Heart left ventricle (tissue), 16 donors: ENCODE results near the gene KCNH6. TPM values are rescaled to one million over a fixed set of nuclear protein-coding genes. Genes with fewer than 3 reads are reported as not detected.

ENCODE experiments used
- ATAC-seq, 4 donors: fragments of 200-7000 bp; cut with Tn5 transposase; one replicate each; pipeline ENCODE4 v1.9.1; 2020 to 2022; ENCODE audit warnings: moderate library complexity in 4 of 4, mild to moderate bottlenecking in 3 of 4, moderate number of reproducible peaks in 1 of 4
- DNase-seq, 5 donors: peaks; one replicate each; pipeline ENCODE4 v3.0.0-alpha.2; 2020
- H3K27ac ChIP-seq, 12 donors: fragments of 200-600 bp; sonication (generic) in 4 of 12; one replicate each; pipeline versions ENCODE4 v1.5.0 to v1.8.0; 2016 to 2022; ENCODE audit warnings: mild to moderate bottlenecking in 2 of 12
- H3K27me3 ChIP-seq, 9 donors: fragments of 200-600 bp; sonication (generic) in 2 of 9; one replicate each; pipeline versions ENCODE4 v1.5.1 to v1.8.0; 2016 to 2022; ENCODE audit warnings: mild to moderate bottlenecking in 3 of 9
- H3K36me3 ChIP-seq, 9 donors: fragments of 200-600 bp; sonication (generic) in 2 of 9; one replicate each; pipeline versions ENCODE4 v1.5.0 to v1.8.0; 2018 to 2022; ENCODE audit warnings: mild to moderate bottlenecking in 2 of 9
- H3K4me1 ChIP-seq, 12 donors: fragments of 200-600 bp; sonication (generic) in 4 of 12; one replicate each; pipeline versions ENCODE4 v1.5.0 to v1.8.0; 2016 to 2022; ENCODE audit warnings: mild to moderate bottlenecking in 3 of 12
- H3K4me3 ChIP-seq, 12 donors: fragments of 200-600 bp; sonication (generic) in 4 of 12; one replicate each; pipeline versions ENCODE4 v1.5.0 to v1.8.0; 2017 to 2022; ENCODE audit warnings: mild to moderate bottlenecking in 9 of 12, moderate library complexity in 4 of 12
- H3K9me3 ChIP-seq, 12 donors: fragments of 200-600 bp; sonication (generic) in 4 of 12; one replicate each; pipeline versions ENCODE4 v1.5.0 to v1.8.0; 2016 to 2022; ENCODE audit warnings: mild to moderate bottlenecking in 1 of 12
- POLR2A ChIP-seq, 2 donors: fragments of 450-650 bp; IDR thresholded peaks; one replicate each; pipeline ENCODE4 v1.6.1; 2017; ENCODE audit warnings: antibody characterized with exemption in 2 of 2, mild to moderate bottlenecking in 2 of 2, moderate library complexity in 2 of 2
- WGBS, 4 donors: extraction: QIAGEN DNeasy Blood & Tissue Kit in 2 of 4; methylation state at CpG; one replicate each; pipeline versions ENCODE4 v1.1.5 to v1.1.7; 2013 to 2018; 5-methylcytosine and 5-hydroxymethylcytosine counted together
- intact Hi-C, 10 donors: fragments of 100-400 bp; cut with DNase I; formaldehyde crosslinking; loops; one replicate each; pipeline versions ENCODE4 v1.11.1 to v1.14.2; 2022
- polyA plus RNA-seq, 2 donors: library from polyadenylated mRNA; stranded (reverse); fragments of 200-250 nt; gene quantifications; one replicate each; pipeline ENCODE4 v1.2.3, GENCODE V29; 2013
- total RNA-seq, 9 donors: library from RNA; depleted of rRNA in 2 of 9; stranded (reverse); fragments of >200 nt in 2 of 9; fragmentation: NEBNext Ultra II Directional in 3 of 9; extraction: Animal tissue kit (Norgen Biotek cat#: 25700) in 3 of 9; gene quantifications; one replicate each; pipeline versions ENCODE4 v1.1.0 to v1.2.4, GENCODE V29; 2016 to 2023
- TF ChIP-seq, protein P1 (sequence below), 12 donors: fragments of 200-600 bp; sonication (generic) in 4 of 12; IDR thresholded peaks; one replicate each; pipeline versions ENCODE4 v1.5.0 to v1.8.0; 2018 to 2022; ENCODE audit warnings: antibody characterized with exemption in 12 of 12, mild to moderate bottlenecking in 5 of 12
- donor health status: ischemic (EF 13 %, LVEDD 7.1; RV severe dilation, severe dysfunction).
- donor health status: healthy with polysubstance abuse.
- donor health status: DM: no; HTN: yes; CAD: no.
- donor health status: DM: no; HTN: no; CAD: no.
- donor health status: ischemic (EF 25% LVEDD 6.9; RV normal size, moderate dysfunction).
- donor health status: ischemic (EF 25% LVEDD 5.7; RV mildly dilated, moderate dysfunction).
- donor health status: healthy.
- donor health status: DM: yes; HTN: yes; CAD: no.
- donor health status: ischemic (EF 35%, LVEDD 5.7; RV mildly dilated, moderate dysfunction).
- donor health status: nonischemic (EF 11% LVEDD 7.7; RV severe dilation, severe dysfunction).
- donor health status: DM: yes; HTN: yes; CAD: no.
- donor health status: PGD.
- donor health status: ischemic (EF 29% LVEDD 5.4; RV normal size, mild dysfunction).
- donor health status: nonischemic (EF 23%, LVEDD 6.1; RV moderate dilation, normal function).

The KCNH6 gene
- total and polyA plus RNA-seq, 11 donors = 0.01 TPM; not detected in 10

- DNase-seq = no peak
- Histone ChIP-seq H3K36me3 (no peaks in the 10 kb centered on the region), H3K27ac (no peak overlapping the region), H3K4me1 (no peaks in the 10 kb centered on the region), H3K9me3 (no peaks in the 10 kb centered on the region), H3K4me3 (no peak overlapping the region), H3K27me3 (peaks cover 0 to 5% (median 0%) of the 10 kb centered on the region in 9 donors)
- TF ChIP-seq POLR2A (IDR thresholded peaks at IDR 0.05) = no peak
- TF ChIP-seq, protein P1, sequence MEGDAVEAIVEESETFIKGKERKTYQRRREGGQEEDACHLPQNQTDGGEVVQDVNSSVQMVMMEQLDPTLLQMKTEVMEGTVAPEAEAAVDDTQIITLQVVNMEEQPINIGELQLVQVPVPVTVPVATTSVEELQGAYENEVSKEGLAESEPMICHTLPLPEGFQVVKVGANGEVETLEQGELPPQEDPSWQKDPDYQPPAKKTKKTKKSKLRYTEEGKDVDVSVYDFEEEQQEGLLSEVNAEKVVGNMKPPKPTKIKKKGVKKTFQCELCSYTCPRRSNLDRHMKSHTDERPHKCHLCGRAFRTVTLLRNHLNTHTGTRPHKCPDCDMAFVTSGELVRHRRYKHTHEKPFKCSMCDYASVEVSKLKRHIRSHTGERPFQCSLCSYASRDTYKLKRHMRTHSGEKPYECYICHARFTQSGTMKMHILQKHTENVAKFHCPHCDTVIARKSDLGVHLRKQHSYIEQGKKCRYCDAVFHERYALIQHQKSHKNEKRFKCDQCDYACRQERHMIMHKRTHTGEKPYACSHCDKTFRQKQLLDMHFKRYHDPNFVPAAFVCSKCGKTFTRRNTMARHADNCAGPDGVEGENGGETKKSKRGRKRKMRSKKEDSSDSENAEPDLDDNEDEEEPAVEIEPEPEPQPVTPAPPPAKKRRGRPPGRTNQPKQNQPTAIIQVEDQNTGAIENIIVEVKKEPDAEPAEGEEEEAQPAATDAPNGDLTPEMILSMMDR (IDR thresholded peaks at IDR 0.05) = no peak
- no peak for ATAC-seq
- 72 to 87% (median 80%) methylated on average over 3 of the region's 3 CpGs for WGBS, 4 donors
- intact Hi-C loops = no loop called here
Measured at GRCh38 chr17:63512388-63512787, 10.8 kb upstream of the KCNH6 start.

- no peak for TF ChIP-seq POLR2A (IDR thresholded peaks at IDR 0.05)
- TF ChIP-seq, protein P1 (IDR thresholded peaks at IDR 0.05) = no peak
- H3K4me3 ChIP-seq = no peak overlapping the region
- no peaks in the 10 kb centered on the region for H3K4me1 ChIP-seq
- DNase-seq = no peak
- H3K36me3 ChIP-seq = no peaks in the 10 kb centered on the region
- peaks cover 0 to 5% (median 0%) of the 10 kb centered on the region in 9 donors for H3K27me3 ChIP-seq
- WGBS, 4 donors = 69 to 80% (median 77%) methylated on average over 7 of the region's 7 CpGs
- H3K9me3 ChIP-seq = no peaks in the 10 kb centered on the region
- no peak for ATAC-seq
- intact Hi-C loops = no loop called here
- H3K27ac ChIP-seq = no peak overlapping the region
Measured at GRCh38 chr17:63512896-63513644, 10.1 kb upstream of the KCNH6 start.

DNA sequence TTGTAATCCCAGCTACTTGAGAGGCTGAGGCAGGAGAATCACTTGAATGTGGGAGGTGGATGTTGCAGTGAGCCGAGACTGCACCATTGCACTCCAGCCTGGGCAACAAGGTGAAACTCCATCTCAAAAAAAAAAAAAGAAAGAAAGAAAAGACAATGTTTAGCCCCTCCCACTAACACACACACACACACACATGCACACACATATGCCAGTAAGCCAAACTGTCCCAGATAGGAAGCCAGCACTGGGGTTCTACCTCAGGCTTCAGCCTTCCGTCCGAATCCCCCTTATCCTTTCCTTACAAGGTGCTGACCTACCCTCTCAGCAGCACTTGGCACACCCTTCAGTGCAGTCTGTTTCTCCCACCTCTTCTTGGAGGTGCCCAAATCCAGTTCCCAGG, 8.7 kb upstream of the KCNH6 start:
- Histone ChIP-seq H3K4me3 (no peak overlapping the region), H3K4me1 (no peaks in the 10 kb centered on the region), H3K27ac (no peak overlapping the region), H3K27me3 (peaks cover 0 to 4% (median 0%) of the 10 kb centered on the region in 9 donors), H3K9me3 (no peaks in the 10 kb centered on the region), H3K36me3 (no peaks in the 10 kb centered on the region)
- no peak for DNase-seq
- ATAC-seq = no peak
- WGBS, 4 donors = 67 to 82% (median 80%) methylated on average over 3 of the region's 3 CpGs
- intact Hi-C loops = no loop called here
- TF ChIP-seq, protein P1 (IDR thresholded peaks at IDR 0.05) = no peak
- no peak for TF ChIP-seq POLR2A (IDR thresholded peaks at IDR 0.05)

DNA sequence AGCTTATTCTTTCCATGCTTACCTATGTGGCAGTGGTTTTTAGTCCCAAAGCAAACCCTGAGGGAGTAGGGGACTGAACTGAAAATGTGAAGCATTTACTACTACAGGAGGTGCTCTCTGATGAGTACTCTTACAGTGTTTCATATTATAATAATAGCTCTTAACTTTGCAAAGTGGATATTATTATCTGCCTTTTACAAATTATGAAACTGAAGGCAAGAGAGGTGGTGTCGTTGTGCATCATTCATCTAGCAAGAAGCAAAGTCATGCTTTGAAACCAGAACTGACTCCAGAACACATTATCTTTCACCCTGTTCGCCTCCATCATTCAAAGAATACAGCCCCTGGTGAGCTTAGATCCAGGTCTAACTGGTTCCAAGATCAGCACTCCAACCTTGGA, 8.2 kb upstream of the KCNH6 start:
- DNase-seq = no peak
- no peak for TF ChIP-seq POLR2A (IDR thresholded peaks at IDR 0.05)
- TF ChIP-seq, protein P1 (IDR thresholded peaks at IDR 0.05) = no peak
- no peak overlapping the region for H3K27ac ChIP-seq
- no peaks in the 10 kb centered on the region for H3K36me3 ChIP-seq
- peaks cover 0 to 4% (median 0%) of the 10 kb centered on the region in 9 donors for H3K27me3 ChIP-seq
- no peak for ATAC-seq
- H3K4me1 ChIP-seq = no peaks in the 10 kb centered on the region
- intact Hi-C loops = no loop called here
- 75 to 86% (median 83%) methylated on average over 2 of the region's 2 CpGs for WGBS, 4 donors
- no peak overlapping the region for H3K4me3 ChIP-seq
- no peaks in the 10 kb centered on the region for H3K9me3 ChIP-seq
